Gastrocnemius medialis (tissue), 4 donors: ENCODE measurements around the gene RPS6KA2. TPM values are rescaled to one million over a fixed set of nuclear protein-coding genes. Genes with fewer than 3 reads are reported as not detected.

Experiments
- ATAC-seq, 2 donors: fragments of 150-250 bp; one replicate each; pipeline ENCODE4 v1.9.1; 2016
- DNase-seq, 2 donors: peaks; one replicate each; pipeline ENCODE4 v3.0.0-alpha.2; 2019
- H3K27ac ChIP-seq, 4 donors: fragments of 200-600 bp; sonication (generic); 1 replicate in 1 of 4; 2 replicates in 3 of 4; pipeline ENCODE4 v1.5.1; 2016 to 2018; ENCODE audit warnings: mild to moderate bottlenecking in 2 of 4, moderate library complexity in 1 of 4
- H3K27me3 ChIP-seq, 3 donors: fragments of 200-600 bp; sonication (generic) in 2 of 3; 1 replicate in 1 of 3; 2 replicates in 2 of 3; pipeline versions ENCODE4 v1.5.1 to v1.6.0; 2016 to 2019; ENCODE audit warnings: mild to moderate bottlenecking in 1 of 3, moderate library complexity in 1 of 3
- H3K36me3 ChIP-seq, 2 donors: fragments of 200-600 bp; sonication (generic) in 1 of 2; one replicate each; pipeline ENCODE4 v1.5.1; 2017 to 2018
- H3K4me1 ChIP-seq, 2 donors: fragments of 200-600 bp; sonication (generic) in 1 of 2; one replicate each; pipeline ENCODE4 v1.5.1; 2016 to 2017; ENCODE audit warnings: mild to moderate bottlenecking in 2 of 2
- H3K4me3 ChIP-seq, 4 donors: fragments of 200-600 bp; sonication (generic) in 3 of 4; 1 replicate in 1 of 4; 2 replicates in 3 of 4; pipeline ENCODE4 v1.5.1; 2016 to 2019; ENCODE audit warnings: mild to moderate bottlenecking in 2 of 4
- H3K9me3 ChIP-seq, 3 donors: fragments of 200-600 bp; sonication (generic) in 2 of 3; 1 replicate in 1 of 3; 2 replicates in 2 of 3; pipeline ENCODE4 v1.5.1; 2016 to 2019
- POLR2A ChIP-seq, 2 donors: fragments of 450-650 bp; IDR thresholded peaks; one replicate each; pipeline ENCODE4 v1.6.1; 2017; ENCODE audit warnings: antibody characterized with exemption in 2 of 2, mild to moderate bottlenecking in 2 of 2, moderate library complexity in 2 of 2
- in situ Hi-C, 4 donors: fragments of 200-750 bp; cut with MboI; loops; one replicate each; pipeline versions ENCODE4 v1.15.0 to v1.8.0; 2017; ENCODE audit warnings: low sequenced_read_pairs in 4 of 4
- intact Hi-C: fragments of 100-400 bp; cut with DNase I; formaldehyde crosslinking; loops from one replicate; pipeline ENCODE4 v1.15.1; 2023; ENCODE audit warnings: low total_unique reads
- total RNA-seq, 4 donors: library from RNA; depleted of rRNA; stranded (reverse); fragments of >200 nt; gene quantifications; one replicate each; pipeline versions ENCODE4 v1.1.0 to v1.2.3, GENCODE V29; 2016
- TF ChIP-seq, protein P1 (sequence below), 5 experiments: fragments of 450-650 bp in 3 of 5; fragments of 200-600 bp in 2 of 5; sonication (generic) in 2 of 5; IDR thresholded peaks in 4 of 5; conservative IDR thresholded peaks in 1 of 5; 1 replicate in 4 of 5; 2 replicates in 1 of 5; pipeline ENCODE4 v1.5.1; 2016 to 2019; ENCODE audit warnings: antibody characterized with exemption in 5 of 5, mild to moderate bottlenecking in 3 of 5, moderate library complexity in 3 of 5

The RPS6KA2 gene
- total RNA-seq, 4 donors from 2014 or later, result 18.7 to 35.7 (median 27.4) TPM

DNA sequence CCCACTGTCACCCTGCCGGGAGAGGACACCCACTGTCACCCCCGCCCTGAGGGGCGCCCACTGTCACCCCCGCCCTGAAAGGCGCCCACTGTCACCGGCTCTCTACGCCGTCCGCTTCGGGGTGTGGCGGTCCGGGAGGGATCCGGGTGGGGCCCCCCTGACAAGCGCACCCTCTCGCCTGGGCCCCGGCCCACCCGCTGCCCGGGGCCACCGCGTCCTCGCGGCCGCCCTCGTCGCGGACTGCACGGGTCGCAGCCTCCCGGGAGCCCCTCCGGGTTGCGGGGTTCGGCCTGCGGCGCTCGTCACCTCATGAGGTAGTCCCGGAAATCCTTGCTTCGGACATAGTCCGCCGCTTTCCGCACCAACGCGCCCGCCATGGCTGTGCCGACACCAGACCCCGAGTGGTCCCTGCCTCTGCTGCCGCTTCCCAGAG, 244.5 kb downstream of the RPS6KA2 start:
- ATAC-seq (peak; percentile 20 to 27), DNase-seq (no peak)
- TF ChIP-seq, protein P1, sequence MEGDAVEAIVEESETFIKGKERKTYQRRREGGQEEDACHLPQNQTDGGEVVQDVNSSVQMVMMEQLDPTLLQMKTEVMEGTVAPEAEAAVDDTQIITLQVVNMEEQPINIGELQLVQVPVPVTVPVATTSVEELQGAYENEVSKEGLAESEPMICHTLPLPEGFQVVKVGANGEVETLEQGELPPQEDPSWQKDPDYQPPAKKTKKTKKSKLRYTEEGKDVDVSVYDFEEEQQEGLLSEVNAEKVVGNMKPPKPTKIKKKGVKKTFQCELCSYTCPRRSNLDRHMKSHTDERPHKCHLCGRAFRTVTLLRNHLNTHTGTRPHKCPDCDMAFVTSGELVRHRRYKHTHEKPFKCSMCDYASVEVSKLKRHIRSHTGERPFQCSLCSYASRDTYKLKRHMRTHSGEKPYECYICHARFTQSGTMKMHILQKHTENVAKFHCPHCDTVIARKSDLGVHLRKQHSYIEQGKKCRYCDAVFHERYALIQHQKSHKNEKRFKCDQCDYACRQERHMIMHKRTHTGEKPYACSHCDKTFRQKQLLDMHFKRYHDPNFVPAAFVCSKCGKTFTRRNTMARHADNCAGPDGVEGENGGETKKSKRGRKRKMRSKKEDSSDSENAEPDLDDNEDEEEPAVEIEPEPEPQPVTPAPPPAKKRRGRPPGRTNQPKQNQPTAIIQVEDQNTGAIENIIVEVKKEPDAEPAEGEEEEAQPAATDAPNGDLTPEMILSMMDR (IDR thresholded peaks at IDR 0.05 in 4 of 5, conservative IDR thresholded peaks at IDR 0.05 in 1 of 5), result no peak
- peak; percentile 89 to 95 for TF ChIP-seq POLR2A (IDR thresholded peaks at IDR 0.05)
- intact Hi-C loops (loop anchor here (1.0 to 5.0 kb wide), 6 partner anchors 17 to 310 kb away; partner anchors contain the start of gene RPS6KA2), in situ Hi-C loops (no loop called here)
- Histone ChIP-seq H3K9me3 (no peaks in the 10 kb centered on the region), H3K36me3 (no peaks in the 10 kb centered on the region), H3K4me3 (peak overlapping the region; percentile 80 to 93 (median 90)), H3K27ac (peak overlapping the region; percentile 93 to 99 (median 96)), H3K4me1 (peaks cover 25 to 38% of the 10 kb centered on the region in 2 donors), H3K27me3 (no peaks in the 10 kb centered on the region)

DNA sequence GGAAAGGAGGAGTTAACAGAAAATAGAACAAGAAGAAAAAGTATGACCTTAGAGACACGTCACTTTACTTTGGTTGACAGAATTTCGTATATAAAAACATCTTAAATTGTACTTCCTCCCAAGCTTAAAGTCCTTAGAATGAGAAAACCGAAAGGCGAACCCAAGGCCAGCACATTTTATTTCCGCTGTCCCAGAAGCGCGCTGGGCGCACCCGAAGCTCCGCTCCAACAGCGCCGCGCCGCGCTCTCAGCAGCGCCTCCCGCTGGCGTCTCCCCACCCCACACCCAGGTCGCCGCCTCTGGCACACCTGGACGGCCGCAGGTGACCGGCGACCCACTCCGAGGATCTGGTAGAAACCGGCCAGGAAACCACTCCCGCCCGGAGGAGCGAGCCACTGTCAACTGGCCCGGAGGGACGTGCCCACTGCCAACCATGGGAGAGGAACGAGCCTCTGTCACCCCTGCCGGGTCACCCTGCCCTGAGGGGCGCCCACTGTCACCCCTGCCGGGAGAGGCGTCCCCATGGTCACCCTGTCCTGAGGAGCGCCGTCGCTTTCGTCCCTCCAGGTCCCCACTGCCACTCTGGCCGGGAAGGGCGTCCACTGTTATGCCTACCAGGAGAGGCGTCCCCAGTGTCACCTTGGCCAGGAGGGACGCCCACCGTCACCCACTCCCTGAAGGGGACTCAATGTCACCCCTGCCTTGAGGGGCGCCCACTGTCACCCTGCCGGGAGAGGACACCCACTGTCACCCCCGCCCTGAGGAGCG, 245.1 kb downstream of the RPS6KA2 start:
- peak overlapping the region; percentile 80 to 93 (median 90) for H3K4me3 ChIP-seq
- peak overlapping the region; percentile 93 to 99 (median 96) for H3K27ac ChIP-seq
- intact Hi-C loops, result loop anchor here (1.0 to 5.0 kb wide), 6 partner anchors 17 to 310 kb away; partner anchors contain the start of gene RPS6KA2
- TF ChIP-seq POLR2A (IDR thresholded peaks at IDR 0.05), result peak; percentile 34 to 51
- TF ChIP-seq, protein P1 (IDR thresholded peaks at IDR 0.05 in 4 of 5, conservative IDR thresholded peaks at IDR 0.05 in 1 of 5), result peak; percentile 75 to 94 (median 85)
- H3K27me3 ChIP-seq, result no peaks in the 10 kb centered on the region
- no peaks in the 10 kb centered on the region for H3K36me3 ChIP-seq
- no peaks in the 10 kb centered on the region for H3K9me3 ChIP-seq
- DNase-seq, result peak; percentile 72 to 77
- in situ Hi-C loops, result no loop called here
- peak; percentile 38 to 53 for ATAC-seq
- H3K4me1 ChIP-seq, result peaks cover 25 to 43% of the 10 kb centered on the region in 2 donors

DNA sequence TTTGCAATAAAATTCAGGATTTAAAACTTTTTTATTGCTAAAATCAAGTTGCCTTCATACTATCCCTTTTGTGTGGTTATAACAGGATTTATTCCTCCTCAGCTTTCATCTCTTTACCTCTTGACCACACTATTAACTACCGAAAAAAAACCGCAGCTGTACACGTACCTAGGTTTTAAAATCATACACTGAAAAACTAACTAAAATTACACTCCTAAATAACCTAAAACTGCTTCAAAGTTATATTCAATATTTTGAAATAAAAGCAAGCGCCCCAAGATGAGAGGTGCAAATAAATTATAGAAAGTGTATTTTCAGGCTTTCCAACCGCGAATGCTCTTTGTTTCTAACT, 245.7 kb downstream of the RPS6KA2 start:
- no peak for ATAC-seq
- intact Hi-C loops, result loop anchor here (5.0 kb wide), 3 partner anchors 104 to 311 kb away; no protein-coding TSS in a partner anchor

DNA sequence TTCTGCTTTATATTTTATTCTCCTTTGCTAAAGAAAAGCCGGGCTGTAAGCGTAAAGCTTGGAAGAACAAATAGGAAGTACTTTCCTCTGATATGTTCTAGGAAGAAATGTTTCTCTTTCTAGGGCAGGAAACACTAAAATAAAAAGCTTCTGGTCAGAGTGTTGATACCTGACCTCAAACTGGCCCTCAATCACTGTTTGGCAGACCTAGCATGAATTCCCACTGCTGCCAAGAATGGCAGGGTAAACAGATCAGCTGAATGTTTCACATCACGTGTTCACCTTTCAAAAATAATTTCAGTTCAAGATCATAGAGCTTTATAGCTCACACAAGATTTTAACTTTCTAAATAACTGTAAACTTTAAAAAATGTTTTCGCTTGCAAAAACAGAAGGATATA, 247.3 kb downstream of the RPS6KA2 start:
- peaks cover 25 to 43% of the 10 kb centered on the region in 2 donors for H3K4me1 ChIP-seq
- in situ Hi-C loops (no loop called here), intact Hi-C loops (loop anchor here (5.0 kb wide), 3 partner anchors 102 to 313 kb away; no protein-coding TSS in a partner anchor)
- H3K9me3 ChIP-seq, result no peaks in the 10 kb centered on the region
- DNase-seq (peak; percentile 35 to 44), ATAC-seq (peak; percentile 13 to 29)
- no peaks in the 10 kb centered on the region for H3K36me3 ChIP-seq
- H3K27ac ChIP-seq, result peak overlapping the region; percentile 60 to 99 (median 96)
- no peaks in the 10 kb centered on the region for H3K27me3 ChIP-seq
- TF ChIP-seq, protein P1 (IDR thresholded peaks at IDR 0.05 in 4 of 5, conservative IDR thresholded peaks at IDR 0.05 in 1 of 5), result no peak
- H3K4me3 ChIP-seq, result no peak overlapping the region

More for the DNA sequence above, 245.7 kb downstream of the RPS6KA2 start:
- H3K27ac ChIP-seq, result peak overlapping the region; percentile 93 to 99 (median 96)
- H3K36me3 ChIP-seq, result no peaks in the 10 kb centered on the region
- TF ChIP-seq POLR2A (IDR thresholded peaks at IDR 0.05), result no peak
- TF ChIP-seq, protein P1 (IDR thresholded peaks at IDR 0.05 in 4 of 5, conservative IDR thresholded peaks at IDR 0.05 in 1 of 5), result no peak
- DNase-seq, result no peak
- peaks cover 25 to 43% of the 10 kb centered on the region in 2 donors for H3K4me1 ChIP-seq
- no peaks in the 10 kb centered on the region for H3K9me3 ChIP-seq
- peak overlapping the region; percentile 80 to 93 (median 90) for H3K4me3 ChIP-seq
- in situ Hi-C loops, result no loop called here
- H3K27me3 ChIP-seq, result no peaks in the 10 kb centered on the region
